ENCODE measurements around the gene ADAM12.

ADAM12 gene

GRCh38 chr10:126102636-126103035 lies 285.6 kb downstream of the ADAM12 start:
- no peak for DNase-seq

- no peak for DNase-seq
These were observed 286.5 kb downstream of the ADAM12 start for GRCh38 chr10:126101736-126102135.

GRCh38 chr10:126101325-126101724 lies 287.0 kb downstream of the ADAM12 start:
- DNase-seq = no peak

- DNase-seq = no peak
These were observed 288.9 kb downstream of the ADAM12 start for GRCh38 chr10:126099366-126099765.

DNA sequence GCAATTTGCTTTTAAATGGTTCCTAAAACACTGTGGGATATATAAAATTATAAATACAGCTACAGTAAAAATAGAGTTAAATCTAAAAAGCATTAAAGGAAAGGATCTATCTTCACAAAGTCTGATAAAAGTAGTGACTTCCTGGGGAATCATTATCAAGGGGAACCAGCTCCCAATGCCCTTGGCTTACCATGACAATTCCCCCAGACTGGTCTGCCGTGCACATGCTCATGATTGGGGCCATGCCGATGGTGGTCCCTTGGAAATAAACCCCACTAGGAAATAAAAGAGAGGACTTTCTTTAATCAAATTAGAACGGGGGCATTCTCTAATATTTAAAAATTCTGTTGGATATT lies 290.1 kb downstream of the ADAM12 start:
- DNase-seq = no peak

- no peak for DNase-seq
These were observed 290.6 kb downstream of the ADAM12 start for GRCh38 chr10:126097558-126098225.

- DNase-seq = no peak
These were observed 293.7 kb downstream of the ADAM12 start for GRCh38 chr10:126094537-126094936.

- DNase-seq = no peak
These were observed 295.7 kb downstream of the ADAM12 start for GRCh38 chr10:126092366-126093215.

GRCh38 chr10:126090911-126091728 lies 297.2 kb downstream of the ADAM12 start:
- DNase-seq = no peak

GRCh38 chr10:126090443-126090842 lies 297.8 kb downstream of the ADAM12 start:
- no peak for DNase-seq

DNA sequence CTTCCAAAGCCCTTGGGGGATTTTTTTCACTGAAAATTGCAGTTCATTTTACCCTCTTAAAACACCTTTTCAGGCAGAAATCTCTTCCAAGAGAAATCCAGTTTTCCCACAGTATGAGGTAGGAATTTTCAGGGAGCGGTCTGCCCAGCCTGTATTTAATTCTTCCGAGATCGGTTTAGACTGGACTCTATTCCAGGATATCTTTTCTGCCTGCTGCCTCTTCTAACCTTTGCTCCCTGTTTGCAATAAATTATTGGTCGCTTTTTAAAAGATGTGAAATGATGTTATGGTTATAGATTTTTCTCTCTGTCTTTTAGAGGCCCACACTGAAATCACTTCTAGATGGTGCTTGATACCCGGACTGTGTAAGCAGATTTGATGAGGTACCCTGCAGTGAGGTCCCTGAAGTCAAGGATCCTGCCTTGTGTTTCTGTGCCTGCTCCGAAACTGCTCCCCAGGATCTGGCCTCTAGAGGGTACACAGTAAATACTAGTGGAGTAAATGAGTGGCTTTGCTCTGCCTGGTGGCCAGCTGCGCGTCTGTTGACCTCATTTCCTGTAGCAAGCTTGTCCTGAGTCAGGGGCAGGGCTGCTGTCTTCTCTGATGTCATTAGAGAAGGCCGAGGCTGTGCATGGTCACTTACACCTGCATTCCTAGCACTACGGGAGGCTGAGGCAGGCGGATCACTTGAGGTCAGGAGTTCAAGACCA lies 300.3 kb downstream of the ADAM12 start:
- no peak for DNase-seq

- no peak for DNase-seq
These were observed 301.1 kb downstream of the ADAM12 start for GRCh38 chr10:126087153-126087680.

GRCh38 chr10:126085806-126086205 lies 302.5 kb downstream of the ADAM12 start:
- no peak for DNase-seq

GRCh38 chr10:126084369-126084768 lies 303.9 kb downstream of the ADAM12 start:
- DNase-seq = no peak

DNA sequence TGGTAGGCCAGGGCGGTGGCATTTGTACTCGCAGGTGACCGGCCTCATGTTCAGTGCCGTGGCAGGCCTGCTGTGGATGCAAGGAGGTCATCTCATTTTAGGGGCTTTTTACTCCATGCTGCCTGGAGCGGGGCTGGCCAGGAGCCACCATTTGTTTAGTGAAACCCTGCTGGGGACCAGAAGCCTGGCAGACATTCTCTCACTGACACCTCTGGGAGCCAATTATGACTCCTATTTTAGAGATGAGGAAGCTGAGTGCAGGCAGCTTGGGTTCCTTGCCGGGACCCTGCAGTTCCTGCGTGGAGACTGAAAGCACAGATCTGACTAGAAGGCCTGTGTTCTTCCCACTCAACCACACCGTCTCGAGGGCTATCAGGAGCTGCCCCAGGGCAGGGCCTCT lies 305.3 kb downstream of the ADAM12 start:
- DNase-seq = no peak

GRCh38 chr10:126081841-126082466 lies 306.3 kb downstream of the ADAM12 start:
- DNase-seq = no peak

GRCh38 chr10:126080879-126081411 lies 307.3 kb downstream of the ADAM12 start:
- no peak for DNase-seq

DNA sequence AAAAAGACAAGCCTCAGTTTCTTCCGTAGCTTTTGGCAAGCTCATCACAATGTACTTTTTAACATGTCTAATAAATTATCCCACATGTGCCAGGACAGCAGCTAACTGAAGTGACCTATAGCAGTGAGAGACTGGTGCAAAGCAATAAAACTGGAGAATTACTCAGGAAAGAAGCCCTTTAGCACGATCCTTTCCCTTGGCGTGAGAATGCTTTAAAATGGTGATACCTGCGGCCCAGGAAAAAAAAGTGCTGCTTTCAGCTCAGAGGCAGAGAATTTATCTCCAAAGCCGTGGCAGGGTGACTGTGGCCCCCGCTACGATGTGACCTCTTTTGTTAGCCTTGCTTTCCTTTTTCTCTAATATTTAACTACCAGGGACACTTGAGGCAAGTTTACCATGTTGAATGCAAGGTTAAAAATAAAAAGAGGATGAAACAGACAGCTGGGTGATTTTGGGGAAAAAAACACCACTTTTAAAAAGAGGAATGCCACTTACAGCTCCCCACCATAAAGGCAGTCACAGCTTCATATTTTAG lies 307.9 kb downstream of the ADAM12 start:
- no peak for DNase-seq

DNA sequence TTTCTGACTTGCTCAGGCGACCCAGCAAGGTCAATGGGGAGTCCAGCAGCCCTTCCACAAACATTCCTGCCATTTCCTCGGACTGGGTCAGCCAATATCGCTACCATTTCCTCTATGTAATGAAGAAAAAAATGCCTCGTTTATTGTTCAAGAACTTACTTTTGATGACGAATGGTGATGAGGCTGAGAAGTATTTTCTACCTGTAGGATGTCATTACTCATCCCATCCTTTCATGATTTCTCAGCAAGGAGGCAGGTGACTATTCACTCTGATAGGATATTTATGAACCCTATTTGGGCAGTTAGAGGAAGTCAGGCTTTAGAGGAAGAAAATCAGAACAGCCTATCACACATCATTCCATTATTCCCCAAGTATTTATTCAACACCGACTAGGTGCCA lies 313.3 kb downstream of the ADAM12 start:
- DNase-seq = no peak

- no peak for DNase-seq
These were observed 314.0 kb downstream of the ADAM12 start for GRCh38 chr10:126074291-126074690.

DNA sequence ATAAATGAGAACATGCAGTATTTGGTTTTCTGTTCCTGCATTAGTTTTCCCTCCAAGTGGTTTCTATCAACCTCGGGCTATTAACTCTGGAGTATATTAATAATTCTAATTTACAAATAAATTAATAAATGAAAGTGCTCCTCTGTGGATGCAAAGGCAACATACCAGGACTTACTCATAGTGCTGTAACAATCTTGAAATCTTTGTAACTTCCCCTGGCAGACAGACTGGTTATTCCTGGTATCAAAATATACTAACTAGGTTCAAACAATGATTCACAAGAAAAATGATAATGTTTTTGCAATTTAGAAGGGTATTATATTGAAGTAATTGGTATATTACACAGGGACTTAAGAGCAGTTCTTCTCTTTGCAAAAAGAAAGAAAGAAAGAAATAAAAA lies 314.7 kb downstream of the ADAM12 start:
- DNase-seq = no peak

- no peak for DNase-seq
These were observed 315.7 kb downstream of the ADAM12 start for GRCh38 chr10:126072622-126073021.

Data from activated CD4-positive, alpha-beta T cell treated with anti-CD3 and anti-CD28 coated beads, Interleukin-2, amount 50 U/mL, for 48 hours (primary cell).